HepG2 (cell line): ENCODE measurements around the gene PDZD7. TPM values are rescaled to one million over a fixed set of nuclear protein-coding genes. Genes with fewer than 3 reads are reported as not detected.

Experiments
- ARHGAP35 ChIP-seq: sonication (generic); formaldehyde crosslinking; IDR thresholded peaks from 2 replicates; pipeline ENCODE4 v1.9.0; 2022; ENCODE audit warnings: mild to moderate bottlenecking, inconsistent platforms, moderate library complexity, missing genetic modification reagents, borderline replicate concordance
- CHD4 ChIP-seq: fragments of 200-600 bp; sonication (generic); IDR thresholded peaks from 2 replicates; pipeline ENCODE4 v1.7.0; 2017; ENCODE audit warnings: mild to moderate bottlenecking, low read length, borderline replicate concordance
- DR1 ChIP-seq: sonication (generic); formaldehyde crosslinking; IDR thresholded peaks from 2 replicates; pipeline ENCODE4 v1.8.0; 2021; ENCODE audit warnings: mild to moderate bottlenecking, missing genetic modification reagents, inconsistent platforms
- ELF3 ChIP-seq: IDR thresholded peaks from 2 replicates; pipeline ENCODE4 v1.6.1; 2016; ENCODE audit warnings: missing genetic modification reagents, missing compliant biosample characterization
- NCOA2 ChIP-seq: sonication (generic); formaldehyde crosslinking; IDR thresholded peaks from 2 replicates; pipeline ENCODE4 v1.8.0; 2022; ENCODE audit warnings: inconsistent platforms
- NCOA5 ChIP-seq: sonication (generic); formaldehyde crosslinking; IDR thresholded peaks from 2 replicates; pipeline ENCODE4 v1.4.0; 2020; ENCODE audit warnings: missing genetic modification reagents
- POLR2A ChIP-seq, 2 experiments: IDR thresholded peaks; 2 replicates each; pipeline ENCODE4 v1.6.1; 2011; ENCODE audit warnings: low read depth in 2 of 2, low read length in 2 of 2, mild to moderate bottlenecking in 1 of 2, moderate library complexity in 1 of 2; ENCODE audit not compliant: insufficient read depth in 1 of 2
- RFXAP ChIP-seq: sonication (generic); formaldehyde crosslinking; IDR thresholded peaks from 2 replicates; pipeline ENCODE4 v1.4.0; 2020; ENCODE audit warnings: missing genetic modification reagents, borderline replicate concordance
- SIN3A ChIP-seq: IDR thresholded peaks from 2 replicates; pipeline ENCODE4 v1.6.1; 2011; ENCODE audit warnings: low read depth, mild to moderate bottlenecking, control low read depth, low read length, borderline replicate concordance
- SP5 ChIP-seq: IDR thresholded peaks from 2 replicates; pipeline ENCODE4 v1.6.1; 2016; ENCODE audit warnings: low read depth, borderline replicate concordance
- TCF7 ChIP-seq: sonication (generic); IDR thresholded peaks from 2 replicates; pipeline ENCODE4 v1.6.1; 2016; ENCODE audit warnings: antibody characterized with exemption, low read depth
- THYN1 ChIP-seq: sonication (generic); formaldehyde crosslinking; IDR thresholded peaks from 2 replicates; pipeline ENCODE4 v1.8.1; 2023; ENCODE audit warnings: low read depth, mild to moderate bottlenecking, moderate library complexity, missing genetic modification reagents, borderline replicate concordance
- TIGD3 ChIP-seq: sonication (generic); formaldehyde crosslinking; IDR thresholded peaks from 2 replicates; pipeline ENCODE4 v1.5.1; 2020; ENCODE audit warnings: mild to moderate bottlenecking, missing genetic modification reagents, borderline replicate concordance
- TOPORS ChIP-seq: sonication (generic); formaldehyde crosslinking; IDR thresholded peaks from 2 replicates; pipeline ENCODE4 v1.8.0; 2023; ENCODE audit warnings: mild to moderate bottlenecking, missing genetic modification reagents
- ZFYVE20 ChIP-seq: sonication (generic); formaldehyde crosslinking; IDR thresholded peaks from 2 replicates; pipeline ENCODE4 v1.8.0; 2023; ENCODE audit warnings: low read depth, mild to moderate bottlenecking, moderate library complexity, missing genetic modification reagents, borderline replicate concordance
- ZNF292 ChIP-seq: sonication (generic); formaldehyde crosslinking; IDR thresholded peaks from 2 replicates; pipeline ENCODE4 v1.8.1; 2022; ENCODE audit warnings: mild to moderate bottlenecking, low read depth, missing genetic modification reagents, borderline replicate concordance
- ZNF543 ChIP-seq: sonication (generic); formaldehyde crosslinking; IDR thresholded peaks from 2 replicates; pipeline ENCODE4 v1.4.0; 2020; ENCODE audit warnings: mild to moderate bottlenecking, missing genetic modification reagents
- ZNF598 ChIP-seq: sonication (generic); formaldehyde crosslinking; IDR thresholded peaks from 2 replicates; pipeline ENCODE4 v1.5.1; 2020; ENCODE audit warnings: mild to moderate bottlenecking, missing genetic modification reagents, borderline replicate concordance
- ZNF687 ChIP-seq: sonication (generic); formaldehyde crosslinking; IDR thresholded peaks from 2 replicates; pipeline ENCODE4 v1.5.1; 2020; ENCODE audit warnings: mild to moderate bottlenecking, missing genetic modification reagents, moderate library complexity
- ZNF737 ChIP-seq: sonication (generic); formaldehyde crosslinking; IDR thresholded peaks from 2 replicates; pipeline ENCODE4 v1.5.0; 2020; ENCODE audit warnings: missing genetic modification reagents, mild to moderate bottlenecking, borderline replicate concordance
- ZNF770 ChIP-seq: sonication (generic); formaldehyde crosslinking; IDR thresholded peaks from 2 replicates; pipeline ENCODE4 v1.5.0; 2020; ENCODE audit warnings: mild to moderate bottlenecking, missing genetic modification reagents
- ZNF839 ChIP-seq: sonication (generic); formaldehyde crosslinking; IDR thresholded peaks from 2 replicates; pipeline ENCODE4 v1.4.0; 2020; ENCODE audit warnings: missing genetic modification reagents, mild to moderate bottlenecking, borderline replicate concordance
- polyA plus RNA-seq, 8 experiments: library from polyadenylated mRNA; depleted of rRNA in 3 of 8; stranded (reverse) in 7 of 8; unstranded in 1 of 8; fragments of >200 nt; fragmentation: Illumina TruSeq in 4 of 8; extraction: Trizol in 4 of 8; gene quantifications; 2 replicates each; pipeline versions ENCODE4 v1.2.1 to v1.2.3, GENCODE V29; 2011 to 2016; ENCODE audit warnings: low read depth in 4 of 8, missing spikeins in 1 of 8, mixed read lengths in 1 of 8; ENCODE audit not compliant: insufficient read depth in 1 of 8
- total RNA-seq, 5 experiments: library from RNA; depleted of rRNA; stranded (reverse); fragments of >200 nt; fragmentation: Illumina TruSeq; extraction: Trizol; gene quantifications; 2 replicates each; pipeline ENCODE4 v1.2.3, GENCODE V29; 2016; ENCODE audit warnings: low read depth in 1 of 5

Gene PDZD7
- total and polyA plus RNA-seq, 2 of the 13 experiments (the other 11 are each of a cell fraction or from before 2014, with no cell fraction given): 0.58 to 0.73 TPM

- no peak for TF ChIP-seq ZNF687 (CRISPR knock-in tag)
- no peak for TF ChIP-seq DR1 (CRISPR knock-in tag)
- 0 out of 2 replicates have a peak, but pooled peaks have one; percentile 35 for TF ChIP-seq TIGD3 (CRISPR knock-in tag)
- no peak for TF ChIP-seq NCOA5 (CRISPR knock-in tag)
- peak in 1 of 2 experiments; percentile 45; a peak in 1 of 4 replicates for TF ChIP-seq POLR2A (IDR thresholded peaks at IDR 0.05; ENCODE audit: insufficient read depth in 1 of 2, low read depth in 2 of 2, low read length in 2 of 2)
- TF ChIP-seq NCOA2 (CRISPR knock-in tag): no peak
- TF ChIP-seq SIN3A: peak; percentile 100
- peak; percentile 84; the same call in 1 of the 2 replicates for TF ChIP-seq CHD4
- no peak for TF ChIP-seq THYN1 (CRISPR knock-in tag)
- no peak for TF ChIP-seq ZFYVE20 (CRISPR knock-in tag)
- TF ChIP-seq ZNF737 (CRISPR knock-in tag): no peak
- no peak for TF ChIP-seq ZNF292 (CRISPR knock-in tag)
- TF ChIP-seq TOPORS (CRISPR knock-in tag): 0 out of 2 replicates have a peak, but pooled peaks have one; percentile 16
- TF ChIP-seq ZNF543 (CRISPR knock-in tag): no peak
- no peak for TF ChIP-seq ZNF598
- no peak for TF ChIP-seq RFXAP (CRISPR knock-in tag)
- 0 out of 2 replicates have a peak, but pooled peaks have one; percentile 11 for TF ChIP-seq ZNF839 (CRISPR knock-in tag)
- no peak for TF ChIP-seq ZNF770
- no peak for TF ChIP-seq TCF7
- TF ChIP-seq ELF3 (CRISPR knock-in tag): peak; percentile 37; the same call in 1 of the 2 replicates
- no peak for TF ChIP-seq ARHGAP35 (CRISPR knock-in tag)
- no peak for TF ChIP-seq SP5 (CRISPR knock-in tag)
Measured at GRCh38 chr10:101060036-101060950, 29.4 kb upstream of the PDZD7 start (continued).
